Activated CD8-positive, alpha-beta memory T cell treated with anti-CD3 and anti-CD28 coated beads for 24 hours (primary cell): ENCODE measurements around the gene AFF3.

Experiments used
- DNase-seq: peaks from one replicate; pipeline ENCODE4 v3.0.0-alpha.2; 2020

AFF3 gene

DNA sequence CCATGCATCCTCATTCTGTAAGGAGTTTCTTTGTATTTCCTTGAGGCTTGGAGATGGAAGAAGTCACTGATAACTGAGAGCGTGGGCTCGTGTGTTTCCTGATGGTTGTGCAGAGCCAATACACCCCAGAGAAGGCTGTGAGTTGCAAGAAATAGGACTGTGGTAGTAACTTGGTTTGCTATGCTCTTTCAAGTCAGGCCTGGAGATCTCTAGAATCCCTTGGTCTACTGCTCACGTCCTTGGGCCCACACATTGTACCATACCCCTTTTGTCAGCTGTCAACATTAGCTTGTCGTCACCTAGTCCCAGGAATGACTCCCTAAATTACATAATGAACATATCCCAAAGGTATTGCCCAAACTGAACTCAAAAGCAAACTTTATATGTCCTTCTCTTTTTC is 414.2 kb downstream of the AFF3 start:
- no peak for DNase-seq

DNA sequence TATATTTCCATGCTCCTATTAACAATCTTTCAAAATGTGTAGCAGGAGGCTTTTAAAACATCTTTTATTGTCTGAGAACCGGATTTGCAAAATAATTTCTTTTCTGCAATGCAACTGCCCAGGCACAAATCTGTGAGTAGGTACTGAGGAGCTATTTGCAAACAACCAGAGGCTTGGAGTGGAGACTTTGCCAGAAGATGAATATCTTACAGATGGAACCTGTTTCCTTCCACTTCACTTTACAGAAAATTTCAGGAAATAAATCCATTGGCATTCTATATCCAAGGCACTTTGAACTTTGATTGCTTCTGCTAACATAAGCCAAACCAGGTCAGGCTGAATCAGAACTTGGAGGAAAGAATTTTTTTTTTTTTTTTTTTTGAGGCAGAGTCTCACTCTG is 415.2 kb downstream of the AFF3 start:
- no peak for DNase-seq

DNA sequence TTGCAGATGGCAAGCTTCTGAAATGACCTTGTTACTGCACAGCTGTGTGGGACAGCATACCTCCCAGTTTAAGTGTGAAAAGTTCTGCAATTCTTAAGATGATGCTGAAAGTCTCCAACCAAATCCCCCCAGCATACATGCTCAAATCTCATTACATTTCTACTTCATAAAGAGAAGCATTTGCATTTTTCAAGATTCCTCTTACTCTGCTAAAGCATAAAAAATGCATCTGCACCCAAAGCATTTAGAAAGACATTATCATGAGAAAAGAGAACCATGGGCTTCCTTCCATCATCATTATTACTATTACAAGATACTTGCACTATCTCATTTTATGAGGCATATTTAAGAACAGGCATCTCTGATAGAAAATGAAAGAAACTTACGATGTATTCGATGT is 415.7 kb downstream of the AFF3 start:
- no peak for DNase-seq

DNA sequence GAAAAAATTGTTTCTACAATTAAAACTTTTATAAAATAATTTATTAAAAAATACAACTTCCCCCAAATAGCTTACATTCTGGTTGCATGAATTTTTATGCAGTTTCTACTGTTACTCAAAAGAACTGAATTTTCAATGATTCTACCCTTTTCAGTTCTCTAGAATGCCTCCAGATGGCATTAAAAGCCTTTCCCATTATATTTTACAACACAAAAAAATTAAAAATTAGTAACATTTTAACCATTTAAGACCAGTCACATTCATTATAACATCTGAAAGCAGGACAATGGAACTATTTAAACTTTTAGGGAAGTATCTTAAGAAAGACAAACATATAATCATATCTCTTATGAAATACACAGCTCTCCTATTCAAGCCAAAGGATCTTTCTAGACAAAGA is 416.6 kb downstream of the AFF3 start:
- DNase-seq, result no peak

DNA sequence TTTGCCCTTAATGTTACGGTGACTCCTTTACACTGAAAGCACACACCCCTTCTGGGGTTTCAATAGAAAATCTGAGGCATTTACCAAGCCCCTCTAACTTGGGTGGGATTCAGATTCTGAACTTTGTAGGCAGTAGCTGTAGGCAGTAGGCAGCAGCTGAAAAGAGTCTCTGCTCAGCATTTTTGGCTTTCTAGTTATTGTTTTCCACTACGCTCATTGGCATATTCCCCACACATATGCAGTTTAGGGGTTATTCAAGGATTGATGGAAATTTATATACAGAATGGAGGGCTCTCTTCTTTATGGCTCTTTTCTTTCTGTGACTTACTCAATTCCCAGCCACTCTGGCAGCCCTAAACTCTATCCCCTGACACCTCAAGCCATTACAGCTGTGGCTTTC is 419.9 kb downstream of the AFF3 start:
- no peak for DNase-seq

DNA sequence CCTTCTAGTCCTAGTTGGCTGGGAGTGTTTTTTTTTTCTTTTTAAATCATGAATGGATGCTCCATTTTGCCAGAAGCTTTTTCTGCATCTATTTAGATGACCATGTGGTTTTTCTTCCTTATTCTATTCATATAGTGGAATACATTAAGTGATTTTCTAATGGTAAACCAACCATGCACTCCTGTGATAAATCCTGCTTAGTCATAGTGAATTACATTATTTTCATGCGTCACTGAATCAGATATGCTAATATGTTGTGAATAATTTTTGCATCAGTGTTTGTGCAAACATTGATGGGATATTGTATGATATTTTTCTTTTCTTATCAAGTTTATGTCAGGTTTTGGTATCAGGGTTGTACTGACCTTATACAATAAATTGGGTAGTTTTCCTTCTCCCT is 423.3 kb downstream of the AFF3 start:
- DNase-seq, result no peak

DNA sequence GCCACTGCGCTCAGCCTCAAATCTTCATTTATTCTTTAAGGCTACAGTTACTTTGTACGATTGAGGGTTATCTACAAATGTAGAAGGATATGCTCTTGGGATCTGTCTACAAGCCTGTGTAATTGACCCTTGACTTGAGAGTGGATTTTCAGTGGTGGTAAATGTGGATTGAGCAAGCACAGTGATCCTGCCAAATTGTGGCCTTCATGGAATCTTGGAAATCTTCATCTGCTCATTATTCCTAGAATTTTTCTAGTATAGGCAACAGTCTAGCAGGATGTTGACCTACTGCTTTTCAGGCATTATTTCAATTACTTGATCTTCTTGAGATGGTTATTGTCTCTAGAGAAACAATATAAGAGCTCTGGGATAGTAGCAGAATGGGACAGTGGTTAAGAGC is 426.4 kb downstream of the AFF3 start:
- no peak for DNase-seq

DNA sequence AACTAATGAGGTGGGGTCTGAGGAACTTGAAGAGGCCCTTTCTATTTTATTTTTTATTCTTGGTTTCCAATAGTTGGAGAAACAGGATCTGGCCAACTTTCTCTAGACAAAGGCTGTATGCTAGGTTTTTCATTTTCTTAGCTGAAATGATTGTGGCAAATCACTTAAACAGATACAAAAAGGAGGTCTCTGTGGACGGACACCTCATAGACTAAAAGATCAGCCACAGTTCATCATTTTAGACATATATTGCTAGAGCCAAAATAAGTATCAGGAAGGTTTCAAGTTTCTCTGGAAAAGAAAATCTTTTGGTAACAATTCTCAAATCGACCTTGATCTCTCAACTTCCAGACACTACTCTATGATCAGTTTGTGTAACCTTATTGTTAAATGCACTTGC is 428.0 kb downstream of the AFF3 start:
- no peak for DNase-seq

DNA sequence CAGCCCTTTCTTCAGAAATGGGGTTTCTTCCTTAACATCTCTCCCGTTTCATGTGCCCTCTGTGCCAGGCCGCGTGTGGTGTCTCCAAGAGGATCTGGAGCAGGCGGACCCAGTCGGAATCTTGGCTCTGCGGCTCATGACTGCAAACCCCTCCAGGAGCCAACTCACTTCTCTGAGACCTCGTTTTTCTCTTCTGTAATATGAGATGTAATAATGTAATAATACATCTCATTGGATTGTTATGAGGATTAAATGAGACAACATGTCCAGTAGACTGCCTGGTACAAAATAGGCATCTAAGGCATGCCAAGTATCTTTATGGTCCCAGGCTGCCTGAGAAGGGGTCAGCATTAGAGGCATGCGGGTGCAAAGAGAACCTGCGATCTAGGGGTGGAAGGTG is 431.2 kb downstream of the AFF3 start:
- DNase-seq, result no peak

DNA sequence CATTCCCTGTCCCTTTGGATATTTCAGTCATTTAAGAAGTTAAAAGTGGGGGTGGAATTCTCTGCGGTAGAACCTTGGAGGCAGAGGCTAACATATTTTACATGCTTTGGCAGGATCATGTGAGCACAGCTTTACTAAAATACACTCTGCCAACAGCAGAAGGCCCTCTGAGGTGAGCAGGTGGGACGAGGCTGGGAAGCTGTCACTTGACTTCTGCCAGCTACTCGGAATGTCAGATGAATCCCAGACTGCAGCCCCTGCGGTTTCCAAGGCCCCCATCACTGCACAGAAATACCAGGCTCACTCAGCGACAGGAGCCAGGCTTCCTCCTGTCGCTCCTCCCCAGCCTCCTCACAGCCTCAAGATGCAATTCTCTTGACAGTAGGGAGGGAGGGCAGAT is 431.7 kb downstream of the AFF3 start:
- DNase-seq, result no peak

DNA sequence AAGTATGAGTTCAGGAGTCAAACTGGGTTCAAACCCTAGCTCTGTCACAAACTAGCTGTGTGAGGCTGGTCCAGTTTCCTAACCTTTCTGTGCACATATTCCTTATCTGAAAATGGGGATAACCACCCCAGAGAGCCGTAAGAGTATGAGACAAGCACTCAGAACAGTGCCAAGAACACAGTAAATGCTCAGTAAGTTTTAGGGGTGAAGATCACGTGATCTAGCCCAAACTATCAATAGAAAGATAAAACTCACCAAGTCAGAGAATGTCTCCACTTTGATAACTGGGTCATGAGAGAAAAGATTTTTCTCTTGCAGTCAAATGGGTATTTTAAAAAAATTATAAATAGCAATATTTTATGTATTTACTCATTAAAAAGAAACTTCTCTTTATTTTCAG is 433.2 kb downstream of the AFF3 start:
- no peak for DNase-seq

DNA sequence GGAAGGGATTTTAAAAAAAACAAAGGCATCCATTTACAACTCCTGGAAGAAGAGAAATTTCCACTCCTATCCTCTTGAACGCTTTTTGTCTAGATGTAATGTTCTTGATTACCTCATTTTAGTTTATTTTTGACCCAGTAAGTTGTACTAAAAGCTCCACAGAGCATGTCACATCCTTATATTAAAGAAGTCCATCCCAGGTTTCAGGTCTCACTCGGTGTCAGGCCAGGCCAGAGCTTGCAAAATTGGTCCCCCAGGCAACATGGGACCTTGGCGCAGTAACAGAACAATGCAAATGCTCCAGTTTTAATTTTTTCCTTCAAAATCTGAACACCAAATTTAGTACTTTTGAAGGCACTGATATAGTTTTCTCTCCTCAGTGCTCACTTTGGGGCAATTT is 434.2 kb downstream of the AFF3 start:
- no peak for DNase-seq

DNA sequence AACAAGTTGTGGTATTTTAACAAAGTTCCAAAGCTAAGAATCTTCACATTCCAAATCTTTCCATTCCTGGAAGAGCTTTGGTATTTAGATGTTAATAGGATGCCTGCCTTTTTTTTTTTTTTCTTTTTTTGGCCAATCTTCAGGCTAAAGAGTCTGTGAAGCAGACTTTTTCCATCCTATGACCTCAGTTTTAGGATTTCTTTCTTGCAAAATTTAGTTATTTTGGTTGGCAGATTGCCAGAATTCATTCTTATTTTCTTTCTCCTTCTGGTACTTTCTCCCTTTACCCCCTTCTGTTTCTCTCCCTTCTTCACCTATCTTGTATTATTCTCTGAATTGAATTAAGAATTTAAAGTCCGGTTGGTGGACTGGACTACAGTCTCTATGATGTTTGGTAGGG is 434.8 kb downstream of the AFF3 start:
- no peak for DNase-seq

DNA sequence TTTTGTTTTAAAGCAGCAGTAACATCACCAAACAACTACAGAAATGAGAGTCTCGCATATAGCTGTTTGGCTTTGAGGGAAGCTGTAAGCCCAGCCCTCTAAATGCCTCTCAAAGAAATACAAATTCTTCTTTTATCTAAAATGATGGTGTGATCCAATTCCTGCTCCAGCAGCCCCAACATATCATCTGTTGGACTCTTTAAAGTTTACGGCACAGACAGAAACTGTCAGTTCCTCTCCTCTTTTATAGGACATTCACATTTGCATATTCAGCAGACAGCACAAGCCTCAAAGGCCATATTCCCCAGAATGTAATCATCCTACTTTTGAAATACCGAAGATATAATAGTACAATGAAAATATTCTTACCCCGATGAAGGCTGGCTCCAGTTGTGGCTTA is 435.7 kb downstream of the AFF3 start:
- no peak for DNase-seq

DNA sequence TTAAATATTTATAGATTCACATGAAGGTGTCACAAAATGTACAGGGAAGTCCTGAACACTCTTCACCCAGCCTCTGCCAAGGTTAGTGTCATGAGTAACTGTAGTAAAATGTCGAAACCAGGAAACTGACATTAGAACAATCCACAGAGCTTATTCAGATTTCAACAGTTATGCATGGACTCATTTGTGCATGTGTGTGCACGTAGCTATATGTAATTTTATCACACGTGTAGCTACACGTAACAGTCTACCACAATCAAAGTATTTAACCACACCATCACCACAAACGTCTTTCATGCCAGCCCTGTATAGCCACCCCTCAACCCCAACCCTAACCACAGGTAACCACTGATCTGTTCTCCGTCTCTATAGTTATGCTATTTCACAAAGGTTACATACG is 440.9 kb downstream of the AFF3 start:
- no peak for DNase-seq

DNA sequence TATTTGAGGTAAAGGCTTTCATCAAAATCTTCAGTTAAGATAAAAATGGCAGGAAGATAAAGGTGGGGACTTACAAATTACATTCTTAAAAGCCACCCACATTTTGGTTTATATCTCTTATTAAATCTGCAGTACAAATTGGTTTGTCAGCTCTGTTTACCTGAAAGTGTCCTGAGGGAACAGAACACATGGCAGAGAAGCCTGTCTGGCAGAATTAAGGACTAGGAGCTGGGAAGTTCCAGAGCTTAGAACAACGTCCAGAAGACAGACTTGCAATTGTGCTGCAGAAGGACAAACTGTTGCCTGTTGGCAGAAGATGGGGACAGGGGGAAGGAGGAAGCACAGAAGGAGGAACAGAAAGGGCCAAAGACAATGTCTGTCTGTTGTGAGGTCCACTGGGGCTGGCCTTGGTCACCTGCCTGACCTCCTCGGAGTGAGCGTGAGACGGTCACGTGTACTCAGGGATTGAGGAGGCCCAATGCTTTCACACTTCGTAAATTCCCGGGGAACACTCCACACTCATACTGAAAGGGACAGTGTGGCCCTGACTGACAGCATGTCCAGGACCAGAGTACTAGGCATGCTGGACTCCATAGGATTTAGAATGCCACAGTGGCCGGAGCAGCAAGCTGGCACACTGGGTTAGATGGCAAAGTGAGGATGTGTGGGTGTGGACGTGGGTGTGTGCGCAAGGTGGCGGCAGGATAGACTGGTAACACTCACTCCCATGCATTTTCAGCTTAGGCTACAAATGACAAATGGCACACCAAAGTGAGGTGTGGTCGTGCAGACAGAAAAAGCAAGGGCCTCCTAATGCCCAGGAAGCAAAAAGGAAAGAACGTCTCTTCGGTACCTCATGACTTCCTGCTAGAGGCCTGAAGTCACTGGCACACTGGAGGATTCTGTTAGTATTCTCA is 441.6 kb downstream of the AFF3 start:
- no peak for DNase-seq

DNA sequence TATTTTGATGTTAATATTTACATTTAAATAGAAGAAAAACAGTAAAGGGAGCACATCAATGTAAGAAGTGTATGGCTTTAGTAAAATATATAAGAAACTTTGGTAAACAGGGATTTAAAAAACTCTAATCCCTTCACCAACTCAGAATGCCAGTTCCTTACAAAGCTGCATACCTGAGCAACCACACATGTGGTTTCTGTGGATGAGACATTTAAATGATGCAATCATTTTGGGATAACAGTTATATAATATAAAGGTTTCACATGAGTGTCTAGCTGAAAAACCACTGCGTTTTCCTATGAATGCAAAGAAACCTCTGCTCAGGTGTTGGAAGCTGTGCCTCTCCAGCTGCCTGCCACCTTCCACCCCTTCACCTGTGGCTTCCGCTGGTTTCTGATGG is 443.5 kb downstream of the AFF3 start:
- no peak for DNase-seq

DNA sequence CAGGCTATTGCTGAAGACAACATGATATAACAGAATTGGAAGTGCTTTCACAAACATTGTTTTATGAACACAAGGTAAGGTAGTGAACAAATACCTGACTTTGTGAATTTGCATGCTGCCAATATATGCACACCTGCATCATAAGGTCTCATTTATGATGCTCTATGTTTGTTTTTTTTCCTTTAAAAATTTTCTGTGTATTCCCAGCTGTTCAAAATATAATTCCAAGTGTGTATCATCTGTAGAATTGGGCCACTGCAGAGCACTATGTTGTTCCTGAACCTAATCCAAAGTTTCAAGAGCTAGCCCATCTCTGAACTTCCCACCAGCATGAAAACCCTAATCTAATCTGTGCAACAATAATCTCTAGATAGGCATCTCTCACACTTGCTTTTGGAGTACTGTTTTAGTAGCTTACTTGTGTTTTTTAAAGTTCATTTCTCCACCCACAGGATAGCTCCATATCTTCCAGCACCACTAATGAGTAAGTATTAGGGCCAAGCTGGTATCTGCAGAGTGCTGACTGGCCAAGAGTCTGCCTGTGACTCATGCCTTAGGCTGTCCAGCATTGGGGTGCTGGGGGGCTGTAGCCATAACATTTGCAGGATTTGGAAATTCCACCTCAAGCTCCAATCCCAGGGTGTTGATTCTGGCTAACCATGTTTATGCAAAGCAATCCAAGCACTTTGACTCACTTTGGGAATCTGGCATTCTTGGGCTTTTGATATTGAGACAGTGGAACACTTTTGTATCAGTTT is 444.4 kb downstream of the AFF3 start:
- no peak for DNase-seq

DNA sequence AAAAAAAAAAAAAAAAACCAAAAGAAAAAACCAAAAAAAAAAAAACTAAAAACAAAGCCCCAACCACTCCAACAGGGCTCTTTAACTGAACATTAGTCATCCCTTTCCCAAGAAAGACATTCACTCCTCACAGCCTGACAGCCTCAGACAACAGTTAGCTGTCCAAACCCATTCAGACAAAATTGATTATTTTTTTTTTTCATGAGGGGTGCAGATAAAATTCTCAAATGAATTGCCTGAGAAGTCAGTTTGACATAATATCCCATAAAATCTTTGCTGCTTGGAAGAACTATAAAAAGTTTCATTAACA is 446.5 kb downstream of the AFF3 start:
- DNase-seq, result no peak

DNA sequence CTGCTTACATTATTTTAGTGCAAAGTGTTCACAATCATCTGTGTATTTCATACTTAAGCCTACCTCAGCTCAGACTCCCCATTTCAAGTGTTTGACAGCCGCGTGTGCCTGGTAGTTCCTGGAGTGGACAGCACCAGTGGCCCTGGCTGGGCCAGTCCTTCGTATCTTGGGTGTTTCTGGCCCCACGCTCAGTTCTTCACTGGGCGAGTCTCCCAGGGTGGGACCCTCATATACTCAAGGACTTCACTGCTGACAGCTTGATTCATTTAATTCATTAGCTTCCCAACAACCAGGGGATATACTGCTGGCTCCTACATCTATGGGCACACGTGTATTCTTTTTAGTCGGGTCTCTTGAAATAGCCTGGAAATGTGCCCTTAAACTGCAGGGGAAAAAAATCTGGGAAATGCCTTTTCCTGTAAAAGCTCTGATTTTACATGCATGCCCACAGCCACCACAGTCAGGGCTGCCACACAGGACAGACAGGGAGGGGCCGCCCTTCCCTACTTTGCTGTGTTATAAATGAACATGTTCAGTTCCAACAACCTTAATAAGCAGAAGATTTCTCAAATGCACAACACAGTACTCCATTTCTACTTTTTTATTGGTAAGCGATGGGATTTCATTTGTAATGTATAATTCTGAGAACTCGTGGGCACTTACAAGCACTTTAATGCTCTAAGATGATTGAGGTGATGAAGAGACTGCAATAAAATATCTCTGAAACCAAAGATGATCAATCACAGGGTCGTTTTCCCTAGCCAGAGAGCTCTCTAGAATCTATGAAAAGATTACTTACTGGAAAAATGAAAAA is 447.1 kb downstream of the AFF3 start:
- no peak for DNase-seq

DNA sequence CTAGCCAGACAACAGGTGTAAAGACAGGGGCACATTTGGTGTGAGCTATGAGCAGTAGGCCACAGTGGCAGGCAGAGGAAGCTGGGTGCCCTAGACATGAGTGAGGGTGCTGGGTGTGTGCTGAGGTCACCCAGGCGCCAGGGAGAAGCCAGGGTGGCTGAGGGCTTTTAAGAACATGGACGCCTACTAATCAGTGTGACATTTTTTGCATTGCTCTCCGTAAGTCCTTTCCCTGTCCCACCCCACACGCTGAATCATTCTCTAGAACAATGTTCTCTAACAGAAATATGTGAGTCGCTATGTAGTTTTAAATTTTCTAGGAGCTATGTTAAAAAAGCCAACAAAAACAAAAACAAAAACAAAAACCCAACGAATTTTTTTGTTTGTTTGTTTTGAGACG is 448.1 kb downstream of the AFF3 start:
- DNase-seq, result no peak

DNA sequence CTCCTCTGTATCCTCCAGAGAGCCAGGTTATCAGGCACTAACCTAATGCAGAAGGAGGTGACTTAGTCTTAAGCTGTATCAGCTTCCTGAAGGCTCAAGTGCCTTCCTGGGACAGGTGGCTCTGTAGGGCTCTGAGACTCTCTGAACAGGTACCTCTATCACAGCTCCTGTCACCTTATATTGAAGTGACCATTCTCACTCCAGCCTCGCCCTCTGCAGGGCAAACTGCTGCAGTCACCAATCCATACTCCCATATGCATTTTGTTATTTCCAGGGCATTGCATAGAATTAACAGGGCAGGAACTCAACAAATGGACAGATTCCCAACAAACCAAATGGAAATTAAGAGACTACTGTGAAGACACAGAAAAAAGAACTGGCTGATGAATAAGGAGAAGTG is 449.6 kb downstream of the AFF3 start:
- no peak for DNase-seq

DNA sequence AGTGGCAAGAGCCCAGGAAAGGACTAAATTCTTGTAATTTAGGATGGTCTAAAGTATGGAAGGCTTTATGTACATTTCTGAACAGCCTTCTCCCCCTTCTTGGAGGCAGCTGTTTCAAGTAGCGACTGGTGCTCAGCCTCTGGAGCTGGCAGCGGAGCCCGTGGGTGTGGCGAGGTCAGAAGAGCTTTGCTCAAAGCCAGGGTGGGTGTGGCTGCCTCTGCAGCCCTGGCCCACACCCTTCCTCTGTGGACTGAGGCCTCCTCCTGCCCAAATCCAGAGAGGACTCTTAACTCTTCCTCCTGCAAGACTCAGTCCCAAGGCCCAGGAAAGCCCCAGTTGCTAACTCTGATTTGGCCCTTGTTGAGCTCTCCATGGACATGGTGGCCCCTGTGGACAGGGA is 450.5 kb downstream of the AFF3 start:
- no peak for DNase-seq
